ENCODE results near the gene SMIM20. TPM values are rescaled to one million over a fixed set of nuclear protein-coding genes. Genes with fewer than 3 reads are reported as not detected.

SMIM20 gene
- total and polyA plus RNA-seq, 9 of the 15 experiments (the other 6 are each of a cell fraction or from before 2014, with no cell fraction given) = 25.1 to 51.0 (median 38.9) TPM

- TF ChIP-seq POLR3A (IDR thresholded peaks at IDR 0.05; ENCODE audit: borderline replicate concordance, extremely low read depth, insufficient read depth, insufficient read length) (peak; percentile 19), GTF2A2 (tag; IDR thresholded peaks at IDR 0.05) (no peak), TAF7 (tag; IDR thresholded peaks at IDR 0.05) (no peak), CHAMP1 (IDR thresholded peaks at IDR 0.05) (no peak), CUX1 (CRISPR knock-in tag; IDR thresholded peaks at IDR 0.05) (no peak), ZNF592 (IDR thresholded peaks at IDR 0.05) (peak; percentile 27; the same call in 1 of the 2 replicates), ZNF449 (CRISPR knock-in tag; IDR thresholded peaks at IDR 0.05) (no peak), ETV5 (CRISPR knock-in tag; IDR thresholded peaks at IDR 0.05; ENCODE audit: low read depth) (no peak), CBX3 (IDR thresholded peaks at IDR 0.05; ENCODE audit: borderline replicate concordance in 1 of 2, low read length in 2 of 2) (peak in 1 of 2 experiments; percentile 35; a peak in 1 of 3 replicates), HDGF (IDR thresholded peaks at IDR 0.05) (no peak), ZNF511 (CRISPR knock-in tag; IDR thresholded peaks at IDR 0.05) (no peak), YBX1 (IDR thresholded peaks at IDR 0.05) (no peak), GABPA (tag; conservative IDR thresholded peaks at IDR 0.05; ENCODE audit: low read depth) (no peak)
Observed at GRCh38 chr4:25914670-25915352, 791 bp downstream of the SMIM20 start (continued).
